ENCODE measurements around the gene RHEB. TPM values are rescaled to one million over a fixed set of nuclear protein-coding genes. Genes with fewer than 3 reads are reported as not detected.

Gene RHEB
- total RNA-seq, 4 donors from 2014 or later: 34.7 to 46.9 (median 41.5) TPM

GRCh38 chr7:151511946-151512345, 7.7 kb downstream of the RHEB start:
- Histone ChIP-seq H3K4me3 (no peak overlapping the region), H3K9me3 (no peaks in the 10 kb centered on the region), H3K27ac (no peak overlapping the region), H3K36me3 (no peaks in the 10 kb centered on the region), H3K27me3 (no peaks in the 10 kb centered on the region), H3K4me1 (peaks cover 0 to 48% (median 0%) of the 10 kb centered on the region in 4 donors)
- no peak for DNase-seq
- no peak for TF ChIP-seq CTCF (IDR thresholded peaks at IDR 0.05)
- TF ChIP-seq POLR2A (IDR thresholded peaks at IDR 0.05): no peak

GRCh38 chr7:151511270-151511669, 8.4 kb downstream of the RHEB start:
- TF ChIP-seq CTCF (IDR thresholded peaks at IDR 0.05) (no peak), POLR2A (IDR thresholded peaks at IDR 0.05) (no peak)
- Histone ChIP-seq H3K9me3 (no peaks in the 10 kb centered on the region), H3K27me3 (no peaks in the 10 kb centered on the region), H3K4me3 (no peak overlapping the region), H3K27ac (no peak overlapping the region), H3K36me3 (no peaks in the 10 kb centered on the region), H3K4me1 (peaks cover 0 to 41% (median 0%) of the 10 kb centered on the region in 4 donors)
- no peak for DNase-seq

DNA sequence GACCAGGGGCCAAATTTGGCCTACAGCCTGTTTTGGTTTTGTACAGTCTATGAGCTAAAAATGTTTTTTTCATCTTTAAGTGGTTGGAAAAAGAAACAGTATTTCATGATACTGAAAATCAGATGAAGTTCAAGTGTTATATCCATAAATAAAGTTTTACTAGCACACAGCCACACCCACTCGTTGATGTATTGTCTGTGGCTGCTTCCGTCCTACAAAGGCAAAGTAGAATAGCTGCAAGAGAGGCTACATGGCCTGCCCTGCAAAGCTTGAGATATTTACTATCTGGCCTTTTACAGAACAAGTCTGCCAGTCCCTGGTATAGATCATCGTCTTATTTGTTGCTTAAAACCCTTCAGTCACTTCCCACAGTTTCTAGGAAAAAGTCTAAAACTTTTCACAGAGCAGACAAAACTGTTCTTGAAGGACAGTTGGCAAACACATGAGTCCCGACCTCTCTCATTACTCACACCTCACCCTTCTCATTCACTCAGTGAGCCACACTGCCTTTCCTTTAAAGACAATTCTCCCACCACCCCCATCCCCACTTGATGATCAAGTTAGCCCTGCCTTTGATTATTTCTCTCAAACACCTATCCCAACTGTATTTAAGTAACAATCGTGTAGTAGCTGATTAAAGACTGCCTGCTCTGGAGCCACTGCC, 9.9 kb downstream of the RHEB start:
- Histone ChIP-seq H3K36me3 (no peaks in the 10 kb centered on the region), H3K4me3 (no peak overlapping the region), H3K9me3 (no peaks in the 10 kb centered on the region), H3K27me3 (no peaks in the 10 kb centered on the region), H3K27ac (no peak overlapping the region), H3K4me1 (peaks cover 0 to 30% (median 0%) of the 10 kb centered on the region in 4 donors)
- TF ChIP-seq CTCF (IDR thresholded peaks at IDR 0.05) (no peak), POLR2A (IDR thresholded peaks at IDR 0.05) (no peak)
- no peak for DNase-seq

DNA sequence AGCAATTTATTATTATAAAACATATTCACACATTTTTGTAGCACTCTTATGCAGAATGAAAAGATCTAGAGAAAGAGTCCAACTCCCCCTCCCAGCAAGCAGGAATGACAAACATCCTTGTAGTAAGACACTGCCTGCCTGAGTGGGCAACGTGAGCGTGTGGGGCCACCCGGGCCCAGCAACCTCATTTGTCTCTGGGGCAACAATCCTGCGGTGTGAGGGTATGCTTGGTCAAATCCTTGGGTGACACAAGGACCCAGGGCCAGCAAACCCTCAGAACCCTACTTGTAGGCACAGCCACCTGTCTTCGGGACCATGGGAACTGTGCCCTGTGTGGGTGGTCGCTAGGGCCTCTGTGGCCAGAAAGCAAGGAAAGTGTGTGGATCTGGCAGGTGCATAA, 10.7 kb downstream of the RHEB start:
- Histone ChIP-seq H3K9me3 (no peaks in the 10 kb centered on the region), H3K27me3 (no peaks in the 10 kb centered on the region), H3K36me3 (no peaks in the 10 kb centered on the region), H3K4me1 (peaks cover 0 to 30% (median 0%) of the 10 kb centered on the region in 4 donors), H3K27ac (no peak overlapping the region), H3K4me3 (no peak overlapping the region)
- no peak for DNase-seq
- TF ChIP-seq CTCF (IDR thresholded peaks at IDR 0.05) (no peak), POLR2A (IDR thresholded peaks at IDR 0.05) (no peak)

DNA sequence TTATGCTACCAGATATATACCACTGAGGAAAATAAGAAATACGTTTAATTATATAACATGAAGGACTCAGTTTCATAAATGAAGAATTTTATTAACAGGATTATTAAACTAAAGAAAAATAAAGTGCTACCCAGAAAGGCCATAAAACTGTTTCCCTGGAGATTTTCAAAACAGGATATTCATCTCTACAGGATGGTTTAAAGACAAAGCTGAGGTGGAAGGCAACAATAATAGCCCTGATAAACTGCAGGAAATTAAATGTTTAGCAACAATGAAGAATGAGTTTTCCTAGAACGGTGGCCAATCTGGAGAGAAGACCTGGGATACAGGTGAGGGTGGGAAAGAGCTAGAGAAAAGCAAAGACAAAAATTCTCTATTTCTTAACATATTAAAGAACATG, 11.9 kb downstream of the RHEB start:
- TF ChIP-seq CTCF (IDR thresholded peaks at IDR 0.05) (no peak), POLR2A (IDR thresholded peaks at IDR 0.05) (no peak)
- H3K36me3 ChIP-seq: no peaks in the 10 kb centered on the region
- no peak for DNase-seq
- H3K4me1 ChIP-seq: peaks cover 0 to 30% (median 0%) of the 10 kb centered on the region in 4 donors
- H3K4me3 ChIP-seq: no peak overlapping the region
- no peaks in the 10 kb centered on the region for H3K27me3 ChIP-seq
- no peak overlapping the region for H3K27ac ChIP-seq
- no peaks in the 10 kb centered on the region for H3K9me3 ChIP-seq

All from Peyer's patch (tissue), 4 donors.